Inferior parietal cortex (tissue), 1 donor: ENCODE results near the gene LRIG1.

Experiments
- DNase-seq: peaks from one replicate; pipeline ENCODE4 v3.0.0-alpha.2; 2016; ENCODE audit errors: extremely low spot score

The LRIG1 gene

GRCh38 chr3:66386011-66386924, 114.6 kb downstream of the LRIG1 start:
- DNase-seq, result no peak

GRCh38 chr3:66385066-66385465, 115.8 kb downstream of the LRIG1 start:
- no peak for DNase-seq

- DNase-seq, result no peak
Observed at GRCh38 chr3:66383998-66384745, 116.7 kb downstream of the LRIG1 start.

GRCh38 chr3:66383023-66383422, 117.8 kb downstream of the LRIG1 start:
- no peak for DNase-seq

- no peak for DNase-seq
Observed at GRCh38 chr3:66382142-66382541, 118.7 kb downstream of the LRIG1 start.

- DNase-seq, result no peak
Observed at GRCh38 chr3:66381626-66382025, 119.2 kb downstream of the LRIG1 start.

- no peak for DNase-seq
Observed at GRCh38 chr3:66380200-66380932, 120.5 kb downstream of the LRIG1 start.

GRCh38 chr3:66379565-66379964, 121.3 kb downstream of the LRIG1 start:
- DNase-seq, result no peak

GRCh38 chr3:66378256-66378655, 122.6 kb downstream of the LRIG1 start:
- DNase-seq, result no peak

- no peak for DNase-seq
Observed at GRCh38 chr3:66377800-66378199, 123.0 kb downstream of the LRIG1 start.

GRCh38 chr3:66376568-66376967, 124.3 kb downstream of the LRIG1 start:
- DNase-seq, result no peak

GRCh38 chr3:66372681-66373350, 128.0 kb downstream of the LRIG1 start:
- DNase-seq, result peak; percentile 29

GRCh38 chr3:66371432-66371831, 129.4 kb downstream of the LRIG1 start:
- no peak for DNase-seq

- no peak for DNase-seq
Observed at GRCh38 chr3:66370179-66370578, 130.6 kb downstream of the LRIG1 start.

GRCh38 chr3:66367979-66368378, 132.8 kb downstream of the LRIG1 start:
- DNase-seq, result no peak

- no peak for DNase-seq
Observed at GRCh38 chr3:66366747-66367146, 134.1 kb downstream of the LRIG1 start.

- DNase-seq, result no peak
Observed at GRCh38 chr3:66365080-66365479, 135.7 kb downstream of the LRIG1 start.

GRCh38 chr3:66363148-66363547, 137.7 kb downstream of the LRIG1 start:
- no peak for DNase-seq

GRCh38 chr3:66362541-66362941, 138.3 kb downstream of the LRIG1 start:
- no peak for DNase-seq

- DNase-seq, result no peak
Observed at GRCh38 chr3:66361356-66361755, 139.5 kb downstream of the LRIG1 start.

- DNase-seq, result no peak
Observed at GRCh38 chr3:66355997-66356396, 144.8 kb downstream of the LRIG1 start.

GRCh38 chr3:66355394-66355793, 145.4 kb downstream of the LRIG1 start:
- no peak for DNase-seq
